HepG2 (cell line): ENCODE measurements around the gene SHANK2. TPM values are rescaled to one million over a fixed set of nuclear protein-coding genes. Genes with fewer than 3 reads are reported as not detected.
A peak's percentile ranks its signal among the peaks of the same experiment; 100 is the strongest.

Source experiments
- ATM ChIP-seq: fragments of 450-650 bp; IDR thresholded peaks from 2 replicates; pipeline ENCODE4 v1.7.1; 2017; ENCODE audit warnings: mild to moderate bottlenecking, borderline replicate concordance
- ELF1 ChIP-seq: sonication (generic); formaldehyde crosslinking; IDR thresholded peaks from 2 replicates; pipeline ENCODE4 v1.4.0; 2020; ENCODE audit warnings: missing genetic modification reagents
- HMGXB4 ChIP-seq, 2 experiments: sonication (generic) in 1 of 2; formaldehyde crosslinking in 1 of 2; IDR thresholded peaks; 2 replicates each; pipeline versions ENCODE4 v1.4.0 to v1.6.1; 2018 to 2020; ENCODE audit warnings: missing genetic modification reagents in 2 of 2, borderline replicate concordance in 1 of 2, low read depth in 1 of 2, mild to moderate bottlenecking in 1 of 2, missing biosample characterization in 1 of 2
- HNF1B ChIP-seq: sonication (generic); formaldehyde crosslinking; IDR thresholded peaks from 2 replicates; pipeline ENCODE4 v1.5.1; 2020; ENCODE audit warnings: mild to moderate bottlenecking, moderate library complexity, missing genetic modification reagents
- MAF1 ChIP-seq: sonication (generic); formaldehyde crosslinking; IDR thresholded peaks from 2 replicates; pipeline ENCODE4 v1.5.0; 2020; ENCODE audit warnings: missing genetic modification reagents, borderline replicate concordance
- PAX8 ChIP-seq: sonication (generic); formaldehyde crosslinking; IDR thresholded peaks from 2 replicates; pipeline ENCODE4 v1.8.0; 2022; ENCODE audit warnings: mild to moderate bottlenecking, missing genetic modification reagents, borderline replicate concordance
- PITX1 ChIP-seq: sonication (generic); formaldehyde crosslinking; IDR thresholded peaks from 2 replicates; pipeline ENCODE4 v1.5.1; 2020; ENCODE audit warnings: mild to moderate bottlenecking, missing genetic modification reagents
- PPARG ChIP-seq: conservative IDR thresholded peaks from 2 replicates; pipeline ENCODE4 v1.6.1; 2016; ENCODE audit warnings: missing biosample characterization, missing genetic modification reagents
- TBX2 ChIP-seq: sonication (generic); formaldehyde crosslinking; IDR thresholded peaks from 2 replicates; pipeline ENCODE4 v1.5.0; 2020; ENCODE audit warnings: missing genetic modification reagents, mild to moderate bottlenecking, borderline replicate concordance
- ZBTB10 ChIP-seq: sonication (generic); formaldehyde crosslinking; IDR thresholded peaks from 2 replicates; pipeline ENCODE4 v1.4.0; 2020; ENCODE audit warnings: missing genetic modification reagents, borderline replicate concordance
- ZMAT5 ChIP-seq: sonication (generic); formaldehyde crosslinking; IDR thresholded peaks from 2 replicates; pipeline ENCODE4 v1.5.0; 2020; ENCODE audit warnings: mild to moderate bottlenecking, low read depth, missing genetic modification reagents, borderline replicate concordance
- ZNF362 ChIP-seq: sonication (generic); formaldehyde crosslinking; IDR thresholded peaks from 2 replicates; pipeline ENCODE4 v1.4.0; 2020; ENCODE audit warnings: missing genetic modification reagents, mild to moderate bottlenecking, borderline replicate concordance
- ZNF441 ChIP-seq: sonication (generic); formaldehyde crosslinking; IDR thresholded peaks from 2 replicates; pipeline ENCODE4 v1.7.0; 2021; ENCODE audit warnings: missing genetic modification reagents, borderline replicate concordance
- ZNF510 ChIP-seq: sonication (generic); formaldehyde crosslinking; IDR thresholded peaks from 2 replicates; pipeline ENCODE4 v1.4.0; 2020; ENCODE audit warnings: low read depth, mild to moderate bottlenecking, missing genetic modification reagents
- ZNF580 ChIP-seq: IDR thresholded peaks from 2 replicates; pipeline ENCODE4 v1.6.1; 2016; ENCODE audit warnings: low read depth, borderline replicate concordance
- ZNF644 ChIP-seq: IDR thresholded peaks from 2 replicates; pipeline ENCODE4 v1.6.1; 2016; ENCODE audit warnings: low read depth
- ZNF740 ChIP-seq: sonication (generic); formaldehyde crosslinking; IDR thresholded peaks from 2 replicates; pipeline ENCODE4 v1.4.0; 2020; ENCODE audit warnings: missing genetic modification reagents
- ZNF878 ChIP-seq: sonication (generic); formaldehyde crosslinking; IDR thresholded peaks from 2 replicates; pipeline ENCODE4 v1.8.1; 2023; ENCODE audit warnings: mild to moderate bottlenecking, missing genetic modification reagents, moderate library complexity
- polyA plus RNA-seq, 8 experiments: library from polyadenylated mRNA; depleted of rRNA in 3 of 8; stranded (reverse) in 7 of 8; unstranded in 1 of 8; fragments of >200 nt; fragmentation: Illumina TruSeq in 4 of 8; extraction: Trizol in 4 of 8; gene quantifications; 2 replicates each; pipeline versions ENCODE4 v1.2.1 to v1.2.3, GENCODE V29; 2011 to 2016; ENCODE audit warnings: low read depth in 4 of 8, missing spikeins in 1 of 8, mixed read lengths in 1 of 8; ENCODE audit not compliant: insufficient read depth in 1 of 8
- total RNA-seq, 5 experiments: library from RNA; depleted of rRNA; stranded (reverse); fragments of >200 nt; fragmentation: Illumina TruSeq; extraction: Trizol; gene quantifications; 2 replicates each; pipeline ENCODE4 v1.2.3, GENCODE V29; 2016; ENCODE audit warnings: low read depth in 1 of 5

The SHANK2 gene
- total and polyA plus RNA-seq, 2 of the 13 experiments (the other 11 are each of a cell fraction or from before 2014, with no cell fraction given): 10.2 to 13.0 TPM

- TF ChIP-seq PPARG (CRISPR knock-in tag) (peak; percentile 21; the same call in 1 of the 2 replicates), ZNF441 (0 out of 2 replicates have a peak, but pooled peaks have one; percentile 14), ZNF362 (peak; percentile 99), ZNF580 (CRISPR knock-in tag) (peak; percentile 73; the same call in 1 of the 2 replicates), ZBTB10 (CRISPR knock-in tag) (peak; percentile 89), TBX2 (CRISPR knock-in tag) (peak; percentile 50; the same call in 1 of the 2 replicates), ATM (no peak; the same call in 1 of the 2 replicates), HNF1B (CRISPR knock-in tag) (peak; percentile 30; the same call in 1 of the 2 replicates), MAF1 (0 out of 2 replicates have a peak, but pooled peaks have one; percentile 46), ZMAT5 (CRISPR knock-in tag) (no peak), HMGXB4 (CRISPR knock-in tag; IDR thresholded peaks at IDR 0.05; ENCODE audit: borderline replicate concordance in 1 of 2, low read depth in 1 of 2) (peak; percentile 21 to 60; a peak in 1 of 4 replicates), PITX1 (CRISPR knock-in tag) (0 out of 2 replicates have a peak, but pooled peaks have one; percentile 67), PAX8 (no peak), ELF1 (CRISPR knock-in tag) (peak; percentile 29; the same call in 1 of the 2 replicates), ZNF878 (CRISPR knock-in tag) (peak; percentile 70; the same call in 1 of the 2 replicates), ZNF740 (CRISPR knock-in tag) (peak; percentile 61; the same call in 1 of the 2 replicates), ZNF644 (CRISPR knock-in tag) (0 out of 2 replicates have a peak, but pooled peaks have one; percentile 33), ZNF510 (CRISPR knock-in tag) (no peak)
Observed at GRCh38 chr11:71252770-71253730, 673 bp upstream of the SHANK2 start (continued).
